Progenitor cell of endocrine pancreas (in vitro differentiated cells): ENCODE measurements around the gene DMRTB1. TPM values are rescaled to one million over a fixed set of nuclear protein-coding genes. Genes with fewer than 3 reads are reported as not detected.

ENCODE experiments used
- DNase-seq: peaks from one replicate; pipeline ENCODE4 v3.0.0; 2021; ENCODE audit warnings: low spot score; ENCODE audit not compliant: unreplicated experiment
- H3K27ac Mint-ChIP-seq: 2 replicates; pipeline ENCODE4 v1.8.0; 2021; ENCODE audit warnings: mild to moderate bottlenecking, moderate library complexity, mixed read lengths
- H3K27me3 Mint-ChIP-seq: 2 replicates; pipeline ENCODE4 v1.8.0; 2021; ENCODE audit warnings: mixed read lengths
- H3K36me3 Mint-ChIP-seq: 2 replicates; pipeline ENCODE4 v1.8.0; 2022; ENCODE audit warnings: mixed read lengths; ENCODE audit not compliant: insufficient read depth
- H3K4me1 Mint-ChIP-seq: 2 replicates; pipeline ENCODE4 v1.8.0; 2021; ENCODE audit warnings: low read depth, mixed read lengths
- H3K4me3 Mint-ChIP-seq: 2 replicates; pipeline ENCODE4 v1.8.0; 2021; ENCODE audit warnings: low read depth, mild to moderate bottlenecking, moderate library complexity, mixed read lengths
- H3K9me3 Mint-ChIP-seq: 2 replicates; pipeline ENCODE4 v1.8.0; 2021; ENCODE audit warnings: low read depth, mixed read lengths
- total RNA-seq: library from RNA; stranded (reverse); gene quantifications from 2 replicates; pipeline ENCODE4 v1.2.1, GENCODE V29; 2021
- TF ChIP-seq, protein P1 (sequence below): fragments of 200-600 bp; sonication (generic); IDR thresholded peaks from one replicate; pipeline ENCODE4 v1.5.0; 2021; ENCODE audit warnings: antibody characterized with exemption, mild to moderate bottlenecking; ENCODE audit not compliant: unreplicated experiment

The DMRTB1 gene
- total RNA-seq, 1 donor from 2014 or later: not detected

DNA sequence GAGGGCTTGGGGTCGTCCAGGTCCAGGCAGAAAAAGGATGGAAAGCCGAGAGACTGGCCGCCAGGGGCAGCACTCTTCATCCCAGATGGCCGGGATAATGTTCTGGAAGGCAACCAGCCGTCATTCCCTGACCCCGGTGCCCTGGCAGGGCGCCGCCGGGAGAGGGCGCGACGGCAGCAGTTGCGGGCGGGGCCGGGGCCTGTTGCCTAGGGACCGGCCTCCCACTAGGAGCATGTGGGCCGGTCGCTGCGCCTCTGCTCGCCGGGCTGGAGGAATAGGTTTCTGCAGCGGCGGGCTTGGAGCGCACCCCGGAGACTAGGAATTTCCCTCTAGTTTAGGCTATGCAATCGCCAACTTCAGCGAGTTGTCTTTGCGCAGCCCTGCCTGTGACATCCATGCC, 11.0 kb downstream of the DMRTB1 start:
- TF ChIP-seq, protein P1, sequence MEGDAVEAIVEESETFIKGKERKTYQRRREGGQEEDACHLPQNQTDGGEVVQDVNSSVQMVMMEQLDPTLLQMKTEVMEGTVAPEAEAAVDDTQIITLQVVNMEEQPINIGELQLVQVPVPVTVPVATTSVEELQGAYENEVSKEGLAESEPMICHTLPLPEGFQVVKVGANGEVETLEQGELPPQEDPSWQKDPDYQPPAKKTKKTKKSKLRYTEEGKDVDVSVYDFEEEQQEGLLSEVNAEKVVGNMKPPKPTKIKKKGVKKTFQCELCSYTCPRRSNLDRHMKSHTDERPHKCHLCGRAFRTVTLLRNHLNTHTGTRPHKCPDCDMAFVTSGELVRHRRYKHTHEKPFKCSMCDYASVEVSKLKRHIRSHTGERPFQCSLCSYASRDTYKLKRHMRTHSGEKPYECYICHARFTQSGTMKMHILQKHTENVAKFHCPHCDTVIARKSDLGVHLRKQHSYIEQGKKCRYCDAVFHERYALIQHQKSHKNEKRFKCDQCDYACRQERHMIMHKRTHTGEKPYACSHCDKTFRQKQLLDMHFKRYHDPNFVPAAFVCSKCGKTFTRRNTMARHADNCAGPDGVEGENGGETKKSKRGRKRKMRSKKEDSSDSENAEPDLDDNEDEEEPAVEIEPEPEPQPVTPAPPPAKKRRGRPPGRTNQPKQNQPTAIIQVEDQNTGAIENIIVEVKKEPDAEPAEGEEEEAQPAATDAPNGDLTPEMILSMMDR: peak; percentile 97
- Mint-ChIP-seq H3K27me3 (peaks cover 16% of the 10 kb centered on the region), H3K27ac (no peak overlapping the region), H3K9me3 (no peaks in the 10 kb centered on the region), H3K4me3 (peak overlapping the region; percentile 30), H3K4me1 (no peaks in the 10 kb centered on the region), H3K36me3 (no peaks in the 10 kb centered on the region)
- DNase-seq: peak; percentile 89

DNA sequence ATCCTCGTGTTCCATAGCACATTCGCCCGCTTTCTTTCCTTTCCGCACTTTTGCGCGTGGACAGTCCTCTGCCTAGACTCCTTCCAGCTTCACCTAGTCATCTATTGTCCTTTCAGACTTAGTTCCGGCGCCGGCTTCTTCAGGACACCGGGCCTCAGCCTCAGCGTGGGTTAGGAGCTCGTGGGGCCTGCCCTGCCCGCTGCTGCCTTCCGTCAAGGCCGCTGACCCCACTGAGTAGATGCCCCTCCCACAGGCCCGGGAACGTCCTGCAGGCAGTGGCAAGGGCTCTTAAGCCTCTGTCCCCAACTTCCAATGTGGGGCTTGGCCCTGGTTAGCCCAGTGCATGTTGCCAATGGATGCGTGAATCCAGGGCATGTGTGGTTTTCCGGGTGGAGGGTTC, 11.4 kb downstream of the DMRTB1 start:
- peaks cover 16% of the 10 kb centered on the region for H3K27me3 Mint-ChIP-seq
- no peak for DNase-seq
- H3K4me3 Mint-ChIP-seq: peak overlapping the region; percentile 29
- H3K36me3 Mint-ChIP-seq: no peaks in the 10 kb centered on the region
- TF ChIP-seq, protein P1: no peak
- H3K9me3 Mint-ChIP-seq: no peaks in the 10 kb centered on the region
- no peak overlapping the region for H3K27ac Mint-ChIP-seq
- no peaks in the 10 kb centered on the region for H3K4me1 Mint-ChIP-seq

DNA sequence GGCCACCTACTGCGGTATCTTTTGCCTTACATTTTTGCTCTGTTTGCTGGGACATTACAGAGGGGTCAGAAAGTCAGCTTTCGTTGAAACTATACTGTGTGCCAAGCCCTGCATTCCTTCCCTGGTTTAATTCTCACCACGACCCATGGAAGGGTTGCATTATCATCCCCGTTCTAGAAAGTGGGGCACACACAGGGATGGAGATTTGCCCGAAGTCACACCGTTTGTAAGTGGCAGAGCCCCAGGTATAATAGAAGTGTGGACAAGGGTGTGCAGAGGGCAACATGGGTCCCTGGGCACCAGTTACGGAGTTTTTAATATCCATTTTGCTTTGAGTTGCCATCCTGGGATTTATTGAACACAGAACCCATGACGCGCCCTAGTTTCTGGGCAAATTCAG, 11.8 kb downstream of the DMRTB1 start:
- Mint-ChIP-seq H3K4me1 (no peaks in the 10 kb centered on the region), H3K27ac (no peak overlapping the region), H3K4me3 (no peak overlapping the region), H3K27me3 (peaks cover 20% of the 10 kb centered on the region), H3K9me3 (no peaks in the 10 kb centered on the region), H3K36me3 (no peaks in the 10 kb centered on the region)
- no peak for DNase-seq
- TF ChIP-seq, protein P1: no peak

DNA sequence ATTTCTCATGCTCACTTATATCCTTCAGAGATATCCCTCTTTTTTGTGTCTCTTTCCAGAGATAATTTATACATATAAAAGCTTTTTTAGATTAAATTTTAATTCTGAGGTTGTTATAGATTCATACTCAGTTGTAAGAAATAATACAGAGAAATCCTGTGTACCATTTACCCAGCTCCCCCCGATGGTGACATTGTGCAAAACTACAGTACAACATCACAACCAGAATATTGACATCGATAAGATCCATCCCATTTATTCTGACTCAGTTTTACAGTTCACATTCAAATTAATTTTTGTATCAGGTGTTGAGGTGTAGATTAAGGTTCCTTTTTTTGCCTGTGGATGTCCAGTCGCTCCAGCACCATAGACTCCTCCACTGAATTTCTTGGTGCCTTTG, 14.3 kb downstream of the DMRTB1 start:
- Mint-ChIP-seq H3K36me3 (no peaks in the 10 kb centered on the region), H3K27me3 (peaks cover 34% of the 10 kb centered on the region), H3K4me3 (no peak overlapping the region), H3K4me1 (no peaks in the 10 kb centered on the region), H3K27ac (no peak overlapping the region), H3K9me3 (no peaks in the 10 kb centered on the region)
- TF ChIP-seq, protein P1: peak; percentile 19
- DNase-seq: no peak

DNA sequence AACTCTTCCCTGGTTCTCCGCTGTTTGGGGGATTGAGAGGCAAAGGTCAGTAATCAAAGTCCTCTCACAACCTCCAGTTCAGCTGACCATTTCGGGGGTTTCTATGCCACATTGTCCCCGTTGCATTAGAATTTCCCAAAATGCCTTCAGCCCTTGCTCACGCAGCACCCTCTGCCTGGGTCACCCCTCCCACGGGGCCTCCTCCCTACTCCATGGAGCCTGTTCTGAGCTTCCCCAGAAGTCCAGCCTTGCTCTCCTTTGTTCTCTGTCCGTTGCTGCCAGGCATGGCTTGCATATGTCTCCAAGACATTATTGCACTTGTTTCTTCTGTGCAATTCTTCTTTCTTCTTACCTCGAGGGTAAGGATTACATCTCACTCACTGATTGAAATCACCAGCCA, 16.5 kb downstream of the DMRTB1 start:
- H3K9me3 Mint-ChIP-seq: no peaks in the 10 kb centered on the region
- no peaks in the 10 kb centered on the region for H3K4me1 Mint-ChIP-seq
- no peak overlapping the region for H3K27ac Mint-ChIP-seq
- TF ChIP-seq, protein P1: no peak
- no peak for DNase-seq
- no peaks in the 10 kb centered on the region for H3K36me3 Mint-ChIP-seq
- H3K27me3 Mint-ChIP-seq: peaks cover 32% of the 10 kb centered on the region
- no peak overlapping the region for H3K4me3 Mint-ChIP-seq
